Fibroblast of lung (primary cell): ENCODE data around the gene CSGALNACT2. TPM values are rescaled to one million over a fixed set of nuclear protein-coding genes. Genes with fewer than 3 reads are reported as not detected.
A peak's percentile ranks its signal among the peaks of the same experiment; 100 is the strongest.

Source experiments
- DNase-seq, 2 donors: peaks; one replicate each; pipeline versions ENCODE4 v3.0.0 to v3.0.0-alpha.2; 2010; ENCODE audit warnings: low read depth in 2 of 2
- H2AFZ ChIP-seq: 2 replicates; pipeline ENCODE4 v1.5.1; 2012; ENCODE audit warnings: low read length, control low read depth, inconsistent platforms
- H3K27ac ChIP-seq: 2 replicates; pipeline ENCODE4 v1.5.1; 2011; ENCODE audit warnings: low read length, control low read depth; ENCODE audit not compliant: insufficient read depth
- H3K27me3 ChIP-seq: 2 replicates; pipeline ENCODE4 v1.5.1; 2011; ENCODE audit warnings: mild to moderate bottlenecking, low read length; ENCODE audit not compliant: control insufficient read depth, insufficient read depth
- H3K36me3 ChIP-seq: 2 replicates; pipeline ENCODE4 v1.5.1; 2011; ENCODE audit warnings: low read length; ENCODE audit not compliant: control insufficient read depth, insufficient read depth
- H3K4me1 ChIP-seq: 2 replicates; pipeline ENCODE4 v1.5.1; 2011; ENCODE audit warnings: low read length; ENCODE audit not compliant: control insufficient read depth, insufficient read depth; ENCODE audit errors: extremely low read depth
- H3K4me2 ChIP-seq: 2 replicates; pipeline ENCODE4 v1.5.1; 2011; ENCODE audit warnings: low read length, control low read depth; ENCODE audit not compliant: insufficient read depth; ENCODE audit errors: extremely low read depth
- H3K4me3 ChIP-seq, 4 experiments: fragments of 200-600 bp in 1 of 4; sonication (generic) in 1 of 4; replicated peaks in 1 of 4; 2 replicates each; pipeline ENCODE4 v1.5.1; 2011 to 2016; ENCODE audit warnings: low read length in 4 of 4, low read depth in 3 of 4, mild to moderate bottlenecking in 3 of 4, control low read depth in 2 of 4, inconsistent platforms in 1 of 4, mixed read lengths in 1 of 4; ENCODE audit not compliant: insufficient read depth in 1 of 4; ENCODE audit errors: control extremely low read depth in 1 of 4
- H3K79me2 ChIP-seq: 2 replicates; pipeline ENCODE4 v1.5.1; 2012; ENCODE audit warnings: mild to moderate bottlenecking, low read length, inconsistent platforms; ENCODE audit not compliant: control insufficient read depth, insufficient read depth
- H3K9ac ChIP-seq: 2 replicates; pipeline ENCODE4 v1.5.1; 2011; ENCODE audit warnings: mild to moderate bottlenecking, low read length, control low read depth; ENCODE audit not compliant: insufficient read depth
- H3K9me3 ChIP-seq: 2 replicates; pipeline ENCODE4 v1.5.1; 2012; ENCODE audit warnings: low read depth, low read length; ENCODE audit not compliant: control insufficient read depth, insufficient read depth
- H4K20me1 ChIP-seq: 2 replicates; pipeline ENCODE4 v1.5.1; 2011; ENCODE audit warnings: low read length; ENCODE audit not compliant: control insufficient read depth, insufficient read depth; ENCODE audit errors: extremely low read depth
- CTCF ChIP-seq, 2 donors: IDR thresholded peaks in 1 of 2; conservative IDR thresholded peaks in 1 of 2; 1 replicate in 1 of 2; 2 replicates in 1 of 2; pipeline ENCODE4 v1.5.1; 2011 to 2012; ENCODE audit warnings: low read length in 2 of 2, control low read depth in 1 of 2, inconsistent platforms in 1 of 2, low read depth in 1 of 2, mild to moderate bottlenecking in 1 of 2
- EZH2 ChIP-seq: IDR thresholded peaks from 2 replicates; pipeline ENCODE4 v1.5.1; 2012; ENCODE audit warnings: low read length, control low read depth, mild to moderate bottlenecking; ENCODE audit errors: missing control alignments
- polyA plus RNA-seq, 2 donors: library from polyadenylated mRNA; depleted of rRNA in 1 of 2; stranded (reverse) in 1 of 2; unstranded in 1 of 2; fragments of >200 nt; gene quantifications; 2 replicates each; pipeline ENCODE4 v1.2.1, GENCODE V29; 2011 to 2012; ENCODE audit warnings: missing spikeins in 1 of 2
- total RNA-seq: library from RNA; depleted of rRNA; stranded (reverse); fragments of >200 nt; gene quantifications from 2 replicates; pipeline ENCODE4 v1.2.1, GENCODE V29; 2014

Gene CSGALNACT2
- total and polyA plus RNA-seq, 2 donors (not counting 1 experiment from before 2014, with no cell fraction given), result 38.6 to 46.9 TPM

GRCh38 chr10:43190775-43191174, 52.5 kb downstream of the CSGALNACT2 start:
- no peak overlapping the region for H3K9ac ChIP-seq
- no peak overlapping the region for H3K4me3 ChIP-seq

GRCh38 chr10:43192884-43193283, 54.6 kb downstream of the CSGALNACT2 start:
- Histone ChIP-seq H3K9ac (no peak overlapping the region), H3K4me2 (no peak overlapping the region), H3K36me3 (peaks cover 5% of the 10 kb centered on the region), H3K9me3 (no peaks in the 10 kb centered on the region), H3K79me2 (no peaks in the 10 kb centered on the region), H4K20me1 (no peaks in the 10 kb centered on the region), H3K4me3 (no peak overlapping the region), H2AFZ (no peak overlapping the region), H3K27me3 (no peaks in the 10 kb centered on the region), H3K4me1 (no peaks in the 10 kb centered on the region), H3K27ac (no peak overlapping the region)
- TF ChIP-seq EZH2, result no peak
- TF ChIP-seq CTCF (conservative IDR thresholded peaks at IDR 0.05 in 1 of 2, IDR thresholded peaks at IDR 0.05 in 1 of 2; ENCODE audit: low read depth in 1 of 2, low read length in 2 of 2), result no peak
- DNase-seq, result no peak

More at GRCh38 chr10:43190775-43191174, 52.5 kb downstream of the CSGALNACT2 start:
- peak in 1 of 2 donors; percentile 77 for DNase-seq
- Histone ChIP-seq H3K27ac (no peak overlapping the region), H3K27me3 (no peaks in the 10 kb centered on the region), H3K4me2 (no peak overlapping the region), H3K9me3 (no peaks in the 10 kb centered on the region), H3K79me2 (no peaks in the 10 kb centered on the region), H2AFZ (no peak overlapping the region), H3K36me3 (peaks cover 6% of the 10 kb centered on the region), H4K20me1 (no peaks in the 10 kb centered on the region), H3K4me1 (no peaks in the 10 kb centered on the region)
- TF ChIP-seq EZH2, result no peak
- no peak for TF ChIP-seq CTCF (conservative IDR thresholded peaks at IDR 0.05 in 1 of 2, IDR thresholded peaks at IDR 0.05 in 1 of 2; ENCODE audit: low read depth in 1 of 2, low read length in 2 of 2)

- DNase-seq, result no peak
- no peak overlapping the region for H3K4me3 ChIP-seq
- H3K9me3 ChIP-seq, result no peaks in the 10 kb centered on the region
- H3K4me2 ChIP-seq, result no peak overlapping the region
- TF ChIP-seq CTCF (conservative IDR thresholded peaks at IDR 0.05 in 1 of 2, IDR thresholded peaks at IDR 0.05 in 1 of 2; ENCODE audit: low read depth in 1 of 2, low read length in 2 of 2), result no peak
- no peak for TF ChIP-seq EZH2
- H3K27me3 ChIP-seq, result no peaks in the 10 kb centered on the region
- no peak overlapping the region for H2AFZ ChIP-seq
- H3K4me1 ChIP-seq, result no peaks in the 10 kb centered on the region
- H3K79me2 ChIP-seq, result no peaks in the 10 kb centered on the region
- no peaks in the 10 kb centered on the region for H4K20me1 ChIP-seq
- H3K27ac ChIP-seq, result no peak overlapping the region
- peaks cover 3% of the 10 kb centered on the region for H3K36me3 ChIP-seq
- no peak overlapping the region for H3K9ac ChIP-seq
Observed at GRCh38 chr10:43193496-43194080, 55.3 kb downstream of the CSGALNACT2 start.
